Neural crest cell (in vitro differentiated cells): ENCODE measurements around the gene TXNDC11. TPM values are rescaled to one million over a fixed set of nuclear protein-coding genes. Genes with fewer than 3 reads are reported as not detected.

Source experiments
- DNase-seq: peaks from one replicate; pipeline ENCODE4 v3.0.0; 2021; ENCODE audit warnings: low read depth, mixed read lengths, low spot score
- H3K27ac Mint-ChIP-seq: one replicate; pipeline ENCODE4 v1.8.0; 2021; ENCODE audit warnings: mild to moderate bottlenecking, mixed read lengths; ENCODE audit not compliant: unreplicated experiment
- H3K27me3 Mint-ChIP-seq: 2 replicates; pipeline ENCODE4 v1.8.0; 2021; ENCODE audit warnings: low read depth, mild to moderate bottlenecking, mixed read lengths
- H3K36me3 Mint-ChIP-seq: 2 replicates; pipeline ENCODE4 v1.8.0; 2021; ENCODE audit warnings: low read depth, mild to moderate bottlenecking, mixed read lengths
- H3K4me1 Mint-ChIP-seq: 2 replicates; pipeline ENCODE4 v1.8.0; 2021; ENCODE audit warnings: mixed read lengths
- H3K4me3 Mint-ChIP-seq: one replicate; pipeline ENCODE4 v1.8.0; 2021; ENCODE audit warnings: mild to moderate bottlenecking, mixed read lengths
- H3K9me3 Mint-ChIP-seq: 2 replicates; pipeline ENCODE4 v1.8.0; 2021; ENCODE audit warnings: mixed read lengths
- CTCF ChIP-seq: fragments of 200-600 bp; sonication (generic); conservative IDR thresholded peaks from 2 replicates; pipeline ENCODE4 v1.5.0; 2021; ENCODE audit warnings: antibody characterized with exemption, mild to moderate bottlenecking
- total RNA-seq: library from RNA; stranded (reverse); gene quantifications from 2 replicates; pipeline ENCODE4 v1.2.1, GENCODE V29; 2021

TXNDC11 gene
- total RNA-seq, 1 donor from 2014 or later, result 16.9 TPM

DNA sequence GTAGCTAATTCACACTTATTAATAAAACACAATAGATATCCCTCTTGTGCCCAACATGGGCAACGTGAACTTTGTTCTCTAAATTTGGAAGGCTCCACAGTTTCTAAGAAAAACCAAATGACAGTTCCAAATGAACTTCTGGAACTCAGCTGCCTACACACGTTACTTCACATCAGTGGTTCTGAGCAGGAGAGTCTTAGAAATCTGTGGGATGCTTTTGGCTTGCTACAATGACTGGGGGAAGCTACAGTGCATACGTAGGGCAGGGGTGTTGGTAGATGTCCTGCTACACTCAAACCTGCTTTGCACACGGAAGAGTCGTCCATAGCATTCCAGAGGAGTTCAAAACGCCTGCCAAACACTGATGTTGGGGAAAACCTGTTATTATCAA, 8.0 kb downstream of the TXNDC11 start:
- DNase-seq, result no peak
- H3K27me3 Mint-ChIP-seq, result no peaks in the 10 kb centered on the region
- H3K4me3 Mint-ChIP-seq, result no peak overlapping the region
- TF ChIP-seq CTCF, result no peak
- H3K36me3 Mint-ChIP-seq, result no peaks in the 10 kb centered on the region
- H3K9me3 Mint-ChIP-seq, result no peaks in the 10 kb centered on the region
- H3K4me1 Mint-ChIP-seq, result peaks cover 16% of the 10 kb centered on the region
- H3K27ac Mint-ChIP-seq, result no peak overlapping the region

- no peak overlapping the region for H3K27ac Mint-ChIP-seq
- peaks cover 11% of the 10 kb centered on the region for H3K4me1 Mint-ChIP-seq
- no peaks in the 10 kb centered on the region for H3K27me3 Mint-ChIP-seq
- H3K9me3 Mint-ChIP-seq, result no peaks in the 10 kb centered on the region
- no peak for DNase-seq
- no peaks in the 10 kb centered on the region for H3K36me3 Mint-ChIP-seq
- TF ChIP-seq CTCF, result no peak
- H3K4me3 Mint-ChIP-seq, result no peak overlapping the region
These were observed 8.5 kb downstream of the TXNDC11 start for GRCh38 chr16:11734025-11734652.

- H3K4me1 Mint-ChIP-seq, result peaks cover 6% of the 10 kb centered on the region
These were observed 11.4 kb downstream of the TXNDC11 start for GRCh38 chr16:11731222-11731621.

DNA sequence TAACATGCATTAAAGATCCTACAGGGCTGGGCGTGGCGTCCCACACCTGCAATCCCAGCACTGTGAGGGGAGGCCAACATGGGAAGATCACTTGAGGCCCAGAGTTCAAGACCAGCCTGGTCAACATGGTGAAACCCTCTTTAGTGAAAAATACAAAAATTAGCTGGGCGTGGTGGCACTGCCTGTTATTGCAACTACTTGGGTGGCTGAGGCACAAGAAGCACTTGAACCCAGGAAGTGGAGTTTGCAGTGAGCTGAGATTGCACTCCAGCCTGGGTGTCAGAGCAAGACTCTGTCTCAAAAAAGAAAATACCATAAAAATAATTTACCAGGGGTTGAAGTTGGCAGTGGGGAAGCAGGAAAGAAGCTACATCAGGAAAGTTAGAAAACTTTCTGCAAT, 12.9 kb downstream of the TXNDC11 start:
- Mint-ChIP-seq H3K9me3 (no peaks in the 10 kb centered on the region), H3K27me3 (no peaks in the 10 kb centered on the region), H3K4me3 (no peak overlapping the region), H3K27ac (peak overlapping the region; percentile 61), H3K4me1 (peaks cover 6% of the 10 kb centered on the region), H3K36me3 (peaks cover 3% of the 10 kb centered on the region)
- no peak for TF ChIP-seq CTCF
- DNase-seq, result no peak

More at GRCh38 chr16:11731222-11731621, 11.4 kb downstream of the TXNDC11 start:
- DNase-seq, result no peak
- no peaks in the 10 kb centered on the region for H3K27me3 Mint-ChIP-seq
- H3K9me3 Mint-ChIP-seq, result no peaks in the 10 kb centered on the region
- peaks cover 3% of the 10 kb centered on the region for H3K36me3 Mint-ChIP-seq
- no peak overlapping the region for H3K27ac Mint-ChIP-seq
- H3K4me3 Mint-ChIP-seq, result no peak overlapping the region
- TF ChIP-seq CTCF, result no peak

DNA sequence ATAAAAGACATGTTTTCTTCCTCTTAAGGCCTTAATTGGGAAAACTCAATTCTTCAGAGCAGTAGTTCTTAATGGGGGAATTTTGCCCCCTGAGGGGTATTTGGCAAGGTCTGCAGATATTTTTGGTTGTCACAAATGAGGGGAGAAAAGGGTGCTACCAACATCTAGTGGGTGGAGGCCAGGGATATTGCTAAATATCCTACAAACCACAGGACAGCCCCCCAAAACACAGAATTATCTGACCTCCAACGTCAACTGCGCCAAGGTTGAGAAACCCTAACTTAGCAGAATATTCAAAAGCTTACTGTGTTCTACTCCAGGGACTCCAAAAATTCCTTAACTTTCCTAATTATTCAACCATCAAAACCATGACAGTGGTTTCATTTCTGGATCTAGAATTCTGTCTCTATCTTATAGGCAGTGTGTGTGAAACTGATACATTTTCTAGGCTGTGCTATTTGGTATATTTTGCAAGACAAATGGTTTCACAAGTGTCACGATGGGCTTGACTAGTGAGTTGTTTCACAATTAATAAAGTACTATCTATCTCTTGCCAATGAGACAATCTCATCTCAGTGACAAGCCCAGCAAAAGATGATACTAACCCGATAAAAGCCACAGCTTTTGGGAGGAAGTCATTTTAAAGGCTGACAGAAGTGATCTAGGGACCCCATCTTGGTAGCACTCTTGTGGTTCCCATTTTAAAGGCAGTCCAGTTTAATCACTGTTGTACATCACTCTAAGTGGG, 14.7 kb downstream of the TXNDC11 start:
- H3K36me3 Mint-ChIP-seq, result peaks cover 3% of the 10 kb centered on the region

More for the DNA sequence above, 14.7 kb downstream of the TXNDC11 start:
- Mint-ChIP-seq H3K9me3 (no peaks in the 10 kb centered on the region), H3K4me3 (no peak overlapping the region), H3K4me1 (peaks cover 6% of the 10 kb centered on the region), H3K27me3 (no peaks in the 10 kb centered on the region), H3K27ac (no peak overlapping the region)
- DNase-seq, result no peak
- TF ChIP-seq CTCF, result no peak
